OCI-LY3 (cell line): ENCODE measurements around the gene REXO1.

Experiments used
- EZH2phosphoT487 ChIP-seq: fragments of 200-600 bp; shearing (Covaris generic); IDR thresholded peaks from 2 replicates; pipeline ENCODE4 v1.6.1; 2018; ENCODE audit warnings: antibody characterized with exemption, mixed run types, low read depth
- TF ChIP-seq, protein P1 (sequence below): fragments of 200-600, 300-600 bp; sonication (generic); IDR thresholded peaks from 2 replicates; pipeline ENCODE4 v1.5.1; 2014; ENCODE audit warnings: antibody characterized with exemption, low read length, low read depth

GRCh38 chr19:1888385-1888784 is 40.1 kb upstream of the REXO1 start:
- TF ChIP-seq, protein P1, sequence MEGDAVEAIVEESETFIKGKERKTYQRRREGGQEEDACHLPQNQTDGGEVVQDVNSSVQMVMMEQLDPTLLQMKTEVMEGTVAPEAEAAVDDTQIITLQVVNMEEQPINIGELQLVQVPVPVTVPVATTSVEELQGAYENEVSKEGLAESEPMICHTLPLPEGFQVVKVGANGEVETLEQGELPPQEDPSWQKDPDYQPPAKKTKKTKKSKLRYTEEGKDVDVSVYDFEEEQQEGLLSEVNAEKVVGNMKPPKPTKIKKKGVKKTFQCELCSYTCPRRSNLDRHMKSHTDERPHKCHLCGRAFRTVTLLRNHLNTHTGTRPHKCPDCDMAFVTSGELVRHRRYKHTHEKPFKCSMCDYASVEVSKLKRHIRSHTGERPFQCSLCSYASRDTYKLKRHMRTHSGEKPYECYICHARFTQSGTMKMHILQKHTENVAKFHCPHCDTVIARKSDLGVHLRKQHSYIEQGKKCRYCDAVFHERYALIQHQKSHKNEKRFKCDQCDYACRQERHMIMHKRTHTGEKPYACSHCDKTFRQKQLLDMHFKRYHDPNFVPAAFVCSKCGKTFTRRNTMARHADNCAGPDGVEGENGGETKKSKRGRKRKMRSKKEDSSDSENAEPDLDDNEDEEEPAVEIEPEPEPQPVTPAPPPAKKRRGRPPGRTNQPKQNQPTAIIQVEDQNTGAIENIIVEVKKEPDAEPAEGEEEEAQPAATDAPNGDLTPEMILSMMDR, result no peak
- TF ChIP-seq EZH2phosphoT487, result no peak
